Retinal pigment epithelial cell (primary cell): Measurements from ENCODE around the gene SAMD1.

Source experiments
- DNase-seq: peaks from one replicate; pipeline ENCODE4 v3.0.0-alpha.2; 2010; ENCODE audit warnings: low read depth
- H3K4me3 ChIP-seq: 2 replicates; pipeline ENCODE4 v1.5.1; 2011; ENCODE audit warnings: mild to moderate bottlenecking, low read length, control low read depth, moderate library complexity
- CTCF ChIP-seq: conservative IDR thresholded peaks from 2 replicates; pipeline ENCODE4 v1.5.1; 2011; ENCODE audit warnings: low read depth, low read length, control low read depth, inconsistent platforms

The SAMD1 gene

GRCh38 chr19:14090509-14091080, at the start of gene SAMD1:
Gene SAMD1 (minus strand): TSS chr19:14090751.
- no peak for DNase-seq
- peak within 1 kb of the TSS; percentile 80 for H3K4me3 ChIP-seq
- TF ChIP-seq CTCF, result no peak

- TF ChIP-seq CTCF, result no peak
- peak; percentile 33 for DNase-seq
- no peak overlapping the region for H3K4me3 ChIP-seq
Measured at GRCh38 chr19:14139944-14140343, 49.4 kb upstream of the SAMD1 start.

- TF ChIP-seq CTCF, result no peak
- no peak for DNase-seq
- H3K4me3 ChIP-seq, result no peak overlapping the region
Measured at GRCh38 chr19:14138576-14139265, 48.2 kb upstream of the SAMD1 start.

- H3K4me3 ChIP-seq, result peak within 1 kb of the TSS; percentile 72
- peak; percentile 99 for DNase-seq
- peak; percentile 72 for TF ChIP-seq CTCF
Measured at GRCh38 chr19:14136509-14137281, 46.1 kb upstream of the SAMD1 start, which contains the start of gene ASF1B. Gene ASF1B (minus strand): TSS chr19:14136589. CDS start chr19:14136456, 133 bp downstream.

- DNase-seq, result no peak
- no peak for TF ChIP-seq CTCF
- peak overlapping the region; percentile 72 for H3K4me3 ChIP-seq
Measured at GRCh38 chr19:14135985-14136508, 45.5 kb upstream of the SAMD1 start.

- TF ChIP-seq CTCF, result no peak
- DNase-seq, result no peak
- H3K4me3 ChIP-seq, result peak overlapping the region; percentile 72
Measured at GRCh38 chr19:14135355-14135754, 44.8 kb upstream of the SAMD1 start.
